GM19099 (cell line): ENCODE measurements around the gene ARIH1.

Experiments used
- POLR2A ChIP-seq: IDR thresholded peaks from 3 replicates; pipeline ENCODE4 v1.6.1; 2011; ENCODE audit warnings: low read depth; ENCODE audit not compliant: insufficient read length; ENCODE audit errors: extremely low read depth

ARIH1 gene

DNA sequence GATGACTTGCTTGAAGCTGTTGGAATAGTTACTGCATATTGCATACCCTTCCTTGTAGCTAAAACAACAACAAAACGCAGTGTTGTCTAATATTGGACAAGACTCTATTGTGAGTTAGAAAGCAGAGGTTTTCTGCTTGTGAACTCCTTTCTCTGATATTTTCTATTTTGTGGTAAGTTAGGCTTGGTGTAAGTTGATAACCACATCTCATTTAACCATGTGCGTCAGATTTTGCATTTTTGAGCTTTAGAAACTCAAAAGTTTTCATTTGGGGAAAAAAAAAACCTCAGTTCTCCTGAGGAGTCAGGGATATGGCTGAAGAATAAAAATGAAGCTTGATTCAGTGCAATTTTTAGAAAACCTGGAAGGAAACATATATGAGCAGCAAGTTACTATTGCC is 1.5 kb downstream of the ARIH1 start:
- TF ChIP-seq POLR2A = no peak

DNA sequence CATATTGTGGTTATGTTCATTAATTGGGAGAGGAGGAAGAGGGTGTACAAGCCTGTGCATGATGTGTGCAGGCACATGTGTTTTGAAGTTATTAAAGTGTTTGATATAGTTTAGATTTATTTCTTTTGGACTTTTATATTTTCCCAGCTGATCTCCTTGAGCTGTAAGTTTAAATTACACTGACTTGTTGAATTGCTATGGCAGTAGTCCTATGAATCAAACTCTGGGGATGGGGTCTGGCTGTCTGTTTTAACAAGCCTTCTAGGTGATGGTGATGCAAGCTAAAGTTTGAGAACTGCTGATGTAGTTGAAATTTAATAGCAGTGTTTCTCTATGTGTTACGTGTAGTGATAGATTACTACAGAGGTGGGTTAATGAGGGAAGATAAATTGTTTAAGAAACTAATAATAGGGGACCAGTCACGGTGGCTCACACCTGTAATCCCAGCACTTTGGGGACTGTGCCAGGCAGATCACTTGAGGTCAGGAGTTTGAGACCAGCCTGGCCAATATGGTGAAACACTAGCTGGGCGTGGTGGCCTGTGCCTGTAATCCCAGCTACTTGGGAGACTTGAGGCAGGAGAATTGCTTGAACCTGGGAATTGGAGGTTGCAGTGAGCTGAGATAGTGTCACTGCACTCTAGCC is 7.0 kb downstream of the ARIH1 start:
- no peak for TF ChIP-seq POLR2A

DNA sequence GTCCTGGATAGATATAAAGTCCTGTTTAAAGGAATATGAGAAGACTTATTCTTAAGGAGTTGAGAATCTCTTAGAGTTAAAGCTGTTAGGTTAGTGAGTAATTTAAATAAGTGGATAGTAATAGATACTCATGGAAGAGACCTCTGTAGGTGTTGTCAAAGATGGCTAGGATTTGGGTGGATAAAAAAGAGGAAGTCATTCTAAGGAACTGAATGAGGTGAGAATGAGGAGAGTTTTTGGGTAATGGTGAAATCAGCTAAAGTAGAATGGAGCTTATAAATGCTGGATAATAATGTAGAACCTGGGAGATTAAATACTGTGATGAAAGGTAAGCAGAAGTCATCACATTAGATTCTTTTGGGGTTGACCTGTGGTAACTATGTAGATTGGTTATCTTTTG is 8.1 kb downstream of the ARIH1 start:
- no peak for TF ChIP-seq POLR2A

DNA sequence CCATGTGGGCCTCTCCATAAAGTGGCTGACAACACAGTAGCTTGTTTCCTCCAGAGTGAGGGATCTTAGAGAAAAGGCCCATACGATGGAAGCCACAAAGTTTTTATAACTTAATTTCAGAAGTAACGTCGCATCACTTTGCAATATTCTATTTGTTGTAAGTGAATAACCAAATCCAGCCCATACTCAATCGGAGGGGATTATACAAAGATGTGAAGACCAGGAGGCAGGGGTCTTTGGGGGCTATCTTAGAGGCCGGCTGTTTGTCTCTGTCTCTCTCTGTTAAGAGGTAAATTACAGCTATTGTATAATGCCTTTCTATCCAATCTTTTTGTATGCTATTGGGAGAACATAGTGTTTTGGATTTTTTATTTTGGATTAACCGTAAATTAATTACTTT is 9.1 kb downstream of the ARIH1 start:
- no peak for TF ChIP-seq POLR2A

DNA sequence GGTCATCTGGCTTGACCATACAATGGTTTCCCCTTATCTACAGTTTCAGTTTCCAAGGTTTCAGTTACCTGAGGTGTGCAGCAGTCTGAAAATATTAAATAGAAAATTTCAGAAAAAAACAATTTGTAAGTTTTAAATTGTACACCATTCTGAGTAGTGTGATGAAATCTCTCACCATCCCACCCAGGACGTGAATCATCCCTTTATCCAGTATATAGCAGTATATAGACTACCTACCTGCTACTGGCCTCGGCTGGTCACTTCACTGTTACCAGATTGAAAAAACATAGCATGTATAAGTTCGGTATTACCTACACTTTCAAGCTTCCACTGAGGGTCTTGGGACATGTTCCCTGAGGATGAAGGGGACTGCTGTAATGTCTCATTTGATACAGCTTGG is 12.0 kb downstream of the ARIH1 start:
- TF ChIP-seq POLR2A = no peak

DNA sequence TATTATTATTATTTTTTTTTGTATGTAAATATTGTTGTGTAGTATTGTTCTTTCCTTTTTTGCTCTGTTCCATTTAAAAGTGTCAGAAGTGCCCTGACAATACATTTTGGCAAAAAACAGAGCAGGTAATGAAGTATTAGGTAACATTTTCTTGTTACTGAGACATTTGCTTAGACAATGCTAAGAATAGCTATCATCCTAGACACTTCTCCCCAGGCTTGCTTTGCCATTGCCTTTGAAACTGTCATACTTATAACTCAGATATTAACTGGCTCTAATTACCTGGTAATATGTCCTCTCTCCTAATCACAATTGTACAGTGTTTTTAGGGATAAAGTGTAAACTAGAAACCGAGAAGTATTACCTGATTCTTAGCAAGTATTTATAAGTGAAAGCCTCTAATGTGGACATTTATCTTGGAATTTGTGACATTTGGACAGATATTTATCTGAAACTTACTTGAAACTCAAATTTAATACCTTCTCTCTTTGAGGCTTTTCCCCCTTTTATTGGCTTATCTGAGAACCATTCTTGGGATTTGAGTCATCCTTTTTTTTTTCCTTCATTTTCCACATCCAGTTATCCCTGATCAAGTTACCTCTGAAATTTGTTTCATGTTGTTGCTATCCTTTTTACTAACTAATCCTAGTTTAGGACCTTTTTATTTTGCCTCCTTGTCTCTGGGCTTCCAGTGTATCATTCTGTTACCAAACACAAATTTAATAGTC is 13.1 kb downstream of the ARIH1 start:
- TF ChIP-seq POLR2A = no peak

DNA sequence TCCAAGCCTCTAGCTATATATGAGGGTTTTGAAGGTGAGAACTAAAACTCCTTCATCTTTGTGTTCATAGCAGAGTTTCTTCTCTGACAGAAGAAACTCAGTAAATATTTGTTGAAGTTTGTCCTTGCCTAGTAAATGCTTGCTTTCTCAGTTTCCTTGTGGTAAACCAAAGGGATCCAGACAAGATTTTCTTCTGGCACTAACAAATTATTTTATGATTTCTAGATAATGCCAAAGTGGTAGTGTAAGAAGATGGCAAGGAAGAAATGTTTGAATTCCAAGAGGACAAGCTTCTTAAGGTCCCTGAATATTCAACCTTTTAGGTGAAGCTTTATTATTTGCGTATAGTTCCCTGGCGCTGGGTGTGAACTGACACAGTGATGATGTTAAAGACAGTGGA is 14.4 kb downstream of the ARIH1 start:
- no peak for TF ChIP-seq POLR2A

DNA sequence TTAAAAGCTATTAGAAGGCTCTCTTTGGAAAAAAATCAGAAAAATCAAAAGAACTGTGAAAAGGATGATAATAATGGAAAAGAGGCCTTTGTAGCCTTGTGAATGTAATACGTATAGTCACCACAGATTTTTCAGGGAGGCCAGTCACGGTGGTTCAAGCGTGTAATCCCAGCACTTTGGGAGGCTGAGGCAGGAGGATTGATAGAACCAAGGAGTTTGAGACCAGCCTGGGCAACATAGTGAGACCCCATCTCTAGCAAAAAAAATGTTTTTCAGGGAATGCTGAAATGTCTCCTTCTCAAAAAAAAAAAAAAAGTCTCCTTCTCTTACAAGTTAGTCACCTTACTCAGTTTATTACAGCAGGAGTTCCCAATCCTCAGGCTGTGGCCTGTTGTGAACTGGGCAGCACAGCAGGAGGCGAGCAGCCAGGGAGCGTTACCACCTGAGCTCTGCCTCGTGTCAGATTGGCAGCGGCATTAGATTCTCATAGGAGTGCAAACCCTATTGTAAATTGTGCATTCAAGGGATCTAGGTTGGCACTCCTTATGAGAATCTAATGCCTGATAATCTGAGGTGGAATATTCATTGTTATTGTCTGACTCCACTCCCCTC is 15.9 kb downstream of the ARIH1 start:
- no peak for TF ChIP-seq POLR2A

DNA sequence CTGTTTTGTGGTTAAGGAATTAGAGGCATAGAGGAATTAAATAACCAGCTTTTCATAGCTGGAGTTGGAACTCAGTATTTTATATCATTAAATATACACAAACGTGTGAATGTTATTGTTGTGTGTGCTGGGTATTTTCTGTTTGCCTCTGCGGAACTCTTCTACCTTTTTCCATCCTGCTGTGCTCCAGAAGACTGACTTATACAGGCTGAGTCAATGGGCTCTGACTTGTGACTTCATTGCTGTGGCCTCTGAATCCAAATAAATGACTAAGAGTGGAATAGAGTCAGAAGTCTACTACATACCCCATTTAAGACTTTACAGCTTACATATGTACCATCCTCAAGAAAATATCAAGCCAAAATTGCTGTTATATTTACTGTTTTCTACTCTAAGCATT is 17.6 kb downstream of the ARIH1 start:
- TF ChIP-seq POLR2A = no peak

DNA sequence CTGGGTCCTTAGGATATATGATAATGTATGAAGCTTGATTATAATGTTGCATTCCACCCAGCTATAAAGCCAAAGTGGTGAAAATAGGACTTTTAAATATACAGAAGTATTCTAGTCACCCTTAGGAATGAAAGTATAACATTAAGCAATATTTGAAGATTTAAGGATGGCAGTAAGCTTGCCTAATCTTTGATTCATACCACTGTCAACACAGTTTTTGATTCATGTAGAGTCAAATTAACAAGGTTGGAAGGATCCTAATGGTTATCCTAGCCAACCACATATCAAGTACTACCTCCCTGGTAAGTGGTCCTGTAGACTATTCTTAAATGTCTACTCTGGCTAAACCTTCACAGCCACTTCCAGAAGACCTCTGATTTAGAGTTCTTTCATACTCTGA is 18.6 kb downstream of the ARIH1 start:
- TF ChIP-seq POLR2A = no peak

DNA sequence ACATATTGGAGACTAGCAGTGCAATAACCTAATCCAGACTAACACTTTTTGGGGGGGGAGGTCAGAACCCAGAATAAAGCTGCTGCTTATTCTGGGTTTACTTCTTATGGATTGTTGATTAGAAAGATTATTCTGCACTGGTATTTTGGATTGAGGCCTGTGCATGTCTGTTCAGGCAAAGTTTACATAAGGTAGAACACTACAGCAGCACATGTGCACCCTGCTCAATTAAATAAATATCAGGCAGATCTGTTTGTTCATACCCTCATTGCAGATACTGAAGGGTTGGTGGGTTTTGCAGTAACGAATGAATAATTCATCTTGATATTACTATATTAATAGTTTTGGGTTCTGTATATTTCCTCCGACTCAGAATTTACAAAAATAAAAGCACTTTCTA is 19.1 kb downstream of the ARIH1 start:
- no peak for TF ChIP-seq POLR2A

DNA sequence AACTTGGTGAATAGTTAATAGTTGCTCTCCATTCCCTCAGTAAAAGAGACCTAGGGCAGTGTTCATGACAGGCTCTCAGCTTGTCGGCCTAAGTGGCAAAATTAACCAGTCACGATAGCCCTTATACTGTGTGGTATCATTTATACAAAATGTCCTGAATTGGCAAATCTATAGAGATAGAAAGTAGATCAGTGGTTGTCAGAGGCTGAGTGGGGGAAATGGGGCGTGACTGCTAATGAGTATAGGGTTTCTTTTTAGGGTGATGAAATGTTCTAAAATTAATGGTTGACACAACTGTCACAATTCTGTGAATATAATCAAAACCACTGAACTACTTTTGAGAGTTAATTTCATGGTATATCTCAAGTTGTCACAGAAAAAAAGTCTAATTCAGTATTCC is 20.9 kb downstream of the ARIH1 start:
- TF ChIP-seq POLR2A = no peak

DNA sequence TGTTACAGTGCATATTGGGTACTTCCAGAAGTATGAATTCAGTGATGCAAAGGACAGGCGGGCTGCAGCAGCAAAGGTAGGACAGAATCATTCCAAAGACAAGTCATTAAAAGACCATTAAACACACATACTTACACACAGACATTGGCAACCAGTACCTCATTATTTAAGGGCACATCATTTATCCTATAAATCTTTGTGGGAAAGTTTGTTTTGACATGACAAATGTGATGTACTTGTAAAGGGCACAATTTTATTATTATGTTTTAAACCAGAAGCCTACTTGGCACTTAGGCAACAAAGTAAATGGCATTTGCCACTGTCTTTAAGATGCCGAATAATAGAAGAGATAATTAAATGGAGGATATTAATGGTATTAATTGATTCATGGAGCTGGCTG is 22.7 kb downstream of the ARIH1 start:
- TF ChIP-seq POLR2A = no peak

DNA sequence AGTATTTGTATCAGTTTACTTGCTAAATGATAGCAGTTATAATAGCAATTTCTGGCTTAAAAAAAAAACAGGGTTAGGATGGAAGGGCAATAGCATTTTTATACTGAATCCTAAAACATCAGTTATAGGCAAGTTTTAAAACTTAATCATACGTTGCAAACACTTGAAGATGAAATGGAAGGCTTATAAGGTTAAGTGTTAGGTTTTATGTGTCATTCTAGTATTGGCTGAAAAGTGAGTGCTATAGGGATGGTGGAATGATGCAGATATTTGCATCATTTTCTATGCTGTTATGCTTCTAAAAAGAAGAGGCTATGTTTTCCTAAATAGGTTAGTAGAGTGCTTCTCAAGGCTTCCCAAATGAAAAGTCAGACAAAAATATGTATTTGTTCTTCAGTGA is 23.3 kb downstream of the ARIH1 start:
- TF ChIP-seq POLR2A = no peak

DNA sequence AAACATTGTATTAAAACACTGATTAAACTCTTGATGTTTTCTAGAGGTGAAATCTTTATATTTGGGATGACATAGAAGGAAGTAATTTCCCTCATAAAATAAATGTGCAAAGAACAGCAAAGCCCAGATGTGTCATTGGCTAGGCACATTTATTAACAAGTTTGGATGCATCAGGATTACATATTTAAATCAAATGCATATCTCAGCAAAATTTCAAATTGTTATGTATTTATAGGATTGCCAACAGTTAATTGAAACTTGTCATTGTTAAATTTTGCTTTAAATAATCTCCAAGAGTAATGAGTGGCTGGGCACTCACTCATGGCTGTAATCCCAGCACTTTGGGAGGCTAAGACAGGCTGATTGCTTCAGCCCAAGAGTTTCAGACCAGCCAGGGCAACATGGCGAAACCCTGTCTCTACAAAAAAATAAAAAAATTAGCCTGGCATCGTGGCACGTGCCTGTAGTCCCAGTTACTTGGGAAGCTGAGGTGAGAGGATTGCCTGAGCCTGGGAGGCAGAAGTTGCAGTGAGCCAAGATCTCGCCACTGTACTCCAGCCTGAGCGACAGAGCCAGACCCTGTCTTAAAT is 28.2 kb downstream of the ARIH1 start:
- TF ChIP-seq POLR2A = no peak

DNA sequence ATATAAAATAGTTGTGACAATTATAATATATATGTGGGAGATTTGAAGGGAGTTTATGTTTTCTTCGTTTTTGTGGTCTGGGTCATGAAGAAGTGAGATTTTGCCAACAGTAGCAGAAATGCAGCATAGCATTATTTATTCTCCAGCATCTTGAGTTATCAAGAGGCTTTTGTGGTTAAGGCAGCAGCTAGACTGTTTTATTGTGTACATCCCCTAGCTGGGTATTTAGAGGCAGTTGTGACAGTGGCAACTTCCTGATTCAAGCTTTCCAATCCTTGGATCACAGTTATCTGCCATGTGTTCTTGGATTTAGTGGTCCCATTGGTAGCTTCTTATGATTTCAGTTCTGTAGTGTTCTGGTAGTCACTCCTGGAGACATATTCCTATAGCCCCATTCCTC is 29.0 kb downstream of the ARIH1 start:
- TF ChIP-seq POLR2A = no peak

DNA sequence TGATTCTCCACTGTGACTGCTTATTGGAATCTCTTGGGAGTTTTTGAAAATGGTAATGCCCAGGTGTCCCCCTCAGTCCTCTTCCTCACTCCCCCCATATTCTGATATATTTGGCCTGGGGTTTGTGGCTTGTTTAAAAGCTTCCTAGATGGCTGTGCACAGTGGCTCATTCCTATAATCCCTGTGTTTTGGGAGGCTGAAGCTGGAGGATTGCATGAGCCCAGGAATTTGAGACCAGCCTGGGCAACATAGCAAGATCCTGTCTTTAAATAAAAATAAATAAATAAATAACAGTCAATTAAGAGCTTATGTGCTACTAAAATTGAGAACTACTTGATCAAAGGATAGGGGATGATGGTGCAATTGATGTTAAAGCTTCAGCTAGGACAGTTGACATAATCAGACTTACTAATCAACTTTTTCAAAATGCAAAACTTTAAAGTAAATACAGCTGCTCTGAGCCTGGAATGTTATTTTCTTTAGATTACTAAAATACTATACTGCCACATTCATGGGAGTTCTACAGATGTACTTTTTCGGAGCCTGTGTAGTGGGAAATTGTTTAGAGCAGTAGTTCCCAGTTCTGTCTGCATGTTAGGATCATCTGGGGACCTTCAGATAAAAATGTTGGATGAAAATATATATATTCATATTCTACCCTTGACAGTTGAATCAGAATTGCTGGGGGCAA is 33.4 kb downstream of the ARIH1 start:
- no peak for TF ChIP-seq POLR2A
